K562 (cell line): ENCODE measurements around the gene ZNF772. TPM values are rescaled to one million over a fixed set of nuclear protein-coding genes. Genes with fewer than 3 reads are reported as not detected.
A peak's percentile ranks its signal among the peaks of the same experiment; 100 is the strongest.

Experiments used
- ETV1 ChIP-seq: fragments of 450-650 bp; conservative IDR thresholded peaks from 2 replicates; pipeline ENCODE4 v1.6.1; 2016; ENCODE audit warnings: missing genetic modification characterization, control low read depth, low read depth, missing compliant biosample characterization
- ID3 ChIP-seq, 2 experiments: fragments of 250-450 bp in 1 of 2; fragments of 450-650 bp in 1 of 2; sonication (Bioruptor Pico) in 1 of 2; IDR thresholded peaks; 2 replicates each; pipeline versions ENCODE4 v1.6.1 to v1.8.0; 2016 to 2021; ENCODE audit warnings: mild to moderate bottlenecking in 2 of 2, moderate library complexity in 2 of 2, missing compliant biosample characterization in 1 of 2, missing genetic modification characterization in 1 of 2
- MCM7 ChIP-seq, 2 experiments: fragments of 450-650 bp; IDR thresholded peaks; 2 replicates each; pipeline ENCODE4 v1.6.1; 2016 to 2018
- MYC ChIP-seq, 2 experiments: fragments of 250-450 bp in 1 of 2; sonication (Bioruptor Pico) in 1 of 2; IDR thresholded peaks; 2 replicates each; pipeline versions ENCODE4 v1.5.1 to v1.6.1; 2012 to 2021; ENCODE audit warnings: low read depth in 2 of 2, borderline replicate concordance in 1 of 2, improper control_type of control experiment in 1 of 2, low read length in 1 of 2, mild to moderate bottlenecking in 1 of 2, moderate library complexity in 1 of 2
- NCOA4 ChIP-seq: fragments of 450-650 bp; IDR thresholded peaks from 2 replicates; pipeline ENCODE4 v1.6.1; 2018; ENCODE audit warnings: mild to moderate bottlenecking; ENCODE audit not compliant: partially characterized antibody
- NFATC3 ChIP-seq: fragments of 450-650 bp; IDR thresholded peaks from 2 replicates; pipeline ENCODE4 v1.6.1; 2017; ENCODE audit warnings: mild to moderate bottlenecking
- NR0B1 ChIP-seq: fragments of 450-650 bp; IDR thresholded peaks from one replicate; pipeline ENCODE4 v1.6.1; 2018; ENCODE audit warnings: mild to moderate bottlenecking, moderate library complexity; ENCODE audit not compliant: partially characterized antibody
- POLR2AphosphoS2 ChIP-seq: IDR thresholded peaks from 2 replicates; pipeline ENCODE4 v1.6.1; 2012; ENCODE audit warnings: low read length, improper control_type of control experiment
- RERE ChIP-seq: sonication (generic); formaldehyde crosslinking; IDR thresholded peaks from 2 replicates; pipeline ENCODE4 v1.8.0; 2023; ENCODE audit warnings: missing genetic modification reagents, mild to moderate bottlenecking, borderline replicate concordance
- SMAD3 ChIP-seq: fragments of 450-650 bp; formaldehyde crosslinking; conservative IDR thresholded peaks from 2 replicates; pipeline ENCODE4 v1.4.0; 2020; ENCODE audit warnings: mild to moderate bottlenecking
- STAT5A ChIP-seq: IDR thresholded peaks from 2 replicates; pipeline ENCODE4 v1.6.1; 2012; ENCODE audit warnings: low read length, inconsistent platforms, borderline replicate concordance
- TARDBP ChIP-seq: fragments of 450-650 bp; IDR thresholded peaks from 2 replicates; pipeline ENCODE4 v1.6.1; 2016
- TEAD4 ChIP-seq, 2 experiments: sonication (generic) in 1 of 2; formaldehyde crosslinking in 1 of 2; IDR thresholded peaks; 2 replicates each; pipeline versions ENCODE4 v1.6.1 to v1.8.0; 2012 to 2022; ENCODE audit warnings: borderline replicate concordance in 1 of 2, inconsistent platforms in 1 of 2, low read length in 1 of 2, mild to moderate bottlenecking in 1 of 2, missing genetic modification reagents in 1 of 2
- TRIM25 ChIP-seq: fragments of 450-650 bp; IDR thresholded peaks from 2 replicates; pipeline ENCODE4 v1.7.0; 2016; ENCODE audit warnings: borderline replicate concordance
- U2AF2 ChIP-seq: fragments of 200-400 bp; formaldehyde crosslinking; optimal IDR thresholded peaks from 2 replicates; pipeline ENCODE3; 2017; ENCODE audit warnings: low read depth, mild to moderate bottlenecking, low read length
- ZKSCAN1 ChIP-seq: fragments of 150-350 bp; IDR thresholded peaks from 2 replicates; pipeline ENCODE4 v1.6.1; 2016; ENCODE audit warnings: low read depth, low read length
- ZNF253 ChIP-seq: fragments of 250-450 bp; sonication (Bioruptor Pico); conservative IDR thresholded peaks from 2 replicates; pipeline ENCODE4 v1.6.1; 2021; ENCODE audit warnings: mild to moderate bottlenecking
- polyA plus RNA-seq, 8 experiments: library from polyadenylated mRNA; depleted of rRNA in 4 of 8; stranded (reverse) in 5 of 8; unstranded in 3 of 8; fragments of >200 nt; fragmentation: Nextera tagmentation in 2 of 8; fragmentation: Illumina TruSeq in 1 of 8; extraction: Ambion mirVana in 2 of 8; extraction: Trizol in 1 of 8; gene quantifications; 2 replicates each; pipeline versions ENCODE4 v1.2.1 to v1.2.3, GENCODE V29; 2011 to 2014; ENCODE audit warnings: inconsistent platforms in 1 of 8, missing spikeins in 1 of 8
- total RNA-seq, 7 experiments: library from RNA; depleted of rRNA in 6 of 7; stranded (reverse); fragments of >200 nt in 6 of 7; fragmentation: Illumina TruSeq in 2 of 7; extraction: Trizol in 2 of 7; gene quantifications; 2 replicates each; pipeline versions ENCODE4 v1.2.1 to v1.2.3, GENCODE V29; 2011 to 2021; ENCODE audit warnings: low replicate concordance in 1 of 7

The ZNF772 gene
- total and polyA plus RNA-seq, 9 of the 15 experiments (the other 6 are each of a cell fraction or from before 2014, with no cell fraction given), result 0.13 to 1.9 (median 1.1) TPM

- no peak for TF ChIP-seq ETV1 (tag)
- TF ChIP-seq ZKSCAN1, result no peak
- no peak for TF ChIP-seq TRIM25
- TF ChIP-seq ID3 (CRISPR knock-in tag; IDR thresholded peaks at IDR 0.05), result no peak
- TF ChIP-seq ID3 (tag; IDR thresholded peaks at IDR 0.05), result no peak
- no peak for TF ChIP-seq NCOA4
- no peak for TF ChIP-seq MCM7 (IDR thresholded peaks at IDR 0.05)
- TF ChIP-seq POLR2AphosphoS2, result no peak
- peak; percentile 81 for TF ChIP-seq MYC (IDR thresholded peaks at IDR 0.05; ENCODE audit: low read depth, low read length)
- no peak for TF ChIP-seq MYC (CRISPR knock-in tag; IDR thresholded peaks at IDR 0.05; ENCODE audit: borderline replicate concordance, low read depth)
- TF ChIP-seq STAT5A, result no peak
- no peak for TF ChIP-seq RERE
- TF ChIP-seq SMAD3, result no peak
- no peak for TF ChIP-seq U2AF2
- TF ChIP-seq TARDBP, result no peak
- no peak for TF ChIP-seq ZNF253 (CRISPR knock-in tag)
- TF ChIP-seq NR0B1, result no peak
- TF ChIP-seq NFATC3, result no peak
- TF ChIP-seq TEAD4 (IDR thresholded peaks at IDR 0.05; ENCODE audit: low read length), result no peak
- TF ChIP-seq TEAD4 (CRISPR knock-in tag; IDR thresholded peaks at IDR 0.05; ENCODE audit: borderline replicate concordance), result no peak
Measured at GRCh38 chr19:57435062-57435978, 42.0 kb downstream of the ZNF772 start, which contains the start of gene ZNF749 (continued).
